Fibroblast of lung (primary cell): Measurements from ENCODE around the gene C1QTNF9B. TPM values are rescaled to one million over a fixed set of nuclear protein-coding genes. Genes with fewer than 3 reads are reported as not detected.

Source experiments
- DNase-seq, 2 donors: peaks; one replicate each; pipeline versions ENCODE4 v3.0.0 to v3.0.0-alpha.2; 2010; ENCODE audit warnings: low read depth in 2 of 2
- H2AFZ ChIP-seq: 2 replicates; pipeline ENCODE4 v1.5.1; 2012; ENCODE audit warnings: low read length, control low read depth, inconsistent platforms
- H3K27ac ChIP-seq: 2 replicates; pipeline ENCODE4 v1.5.1; 2011; ENCODE audit warnings: low read length, control low read depth; ENCODE audit not compliant: insufficient read depth
- H3K27me3 ChIP-seq: 2 replicates; pipeline ENCODE4 v1.5.1; 2011; ENCODE audit warnings: mild to moderate bottlenecking, low read length; ENCODE audit not compliant: control insufficient read depth, insufficient read depth
- H3K36me3 ChIP-seq: 2 replicates; pipeline ENCODE4 v1.5.1; 2011; ENCODE audit warnings: low read length; ENCODE audit not compliant: control insufficient read depth, insufficient read depth
- H3K4me1 ChIP-seq: 2 replicates; pipeline ENCODE4 v1.5.1; 2011; ENCODE audit warnings: low read length; ENCODE audit not compliant: control insufficient read depth, insufficient read depth; ENCODE audit errors: extremely low read depth
- H3K4me2 ChIP-seq: 2 replicates; pipeline ENCODE4 v1.5.1; 2011; ENCODE audit warnings: low read length, control low read depth; ENCODE audit not compliant: insufficient read depth; ENCODE audit errors: extremely low read depth
- H3K4me3 ChIP-seq, 4 experiments: fragments of 200-600 bp in 1 of 4; sonication (generic) in 1 of 4; replicated peaks in 1 of 4; 2 replicates each; pipeline ENCODE4 v1.5.1; 2011 to 2016; ENCODE audit warnings: low read length in 4 of 4, low read depth in 3 of 4, mild to moderate bottlenecking in 3 of 4, control low read depth in 2 of 4, inconsistent platforms in 1 of 4, mixed read lengths in 1 of 4; ENCODE audit not compliant: insufficient read depth in 1 of 4; ENCODE audit errors: control extremely low read depth in 1 of 4
- H3K79me2 ChIP-seq: 2 replicates; pipeline ENCODE4 v1.5.1; 2012; ENCODE audit warnings: mild to moderate bottlenecking, low read length, inconsistent platforms; ENCODE audit not compliant: control insufficient read depth, insufficient read depth
- H3K9ac ChIP-seq: 2 replicates; pipeline ENCODE4 v1.5.1; 2011; ENCODE audit warnings: mild to moderate bottlenecking, low read length, control low read depth; ENCODE audit not compliant: insufficient read depth
- H3K9me3 ChIP-seq: 2 replicates; pipeline ENCODE4 v1.5.1; 2012; ENCODE audit warnings: low read depth, low read length; ENCODE audit not compliant: control insufficient read depth, insufficient read depth
- H4K20me1 ChIP-seq: 2 replicates; pipeline ENCODE4 v1.5.1; 2011; ENCODE audit warnings: low read length; ENCODE audit not compliant: control insufficient read depth, insufficient read depth; ENCODE audit errors: extremely low read depth
- CTCF ChIP-seq, 2 donors: IDR thresholded peaks in 1 of 2; conservative IDR thresholded peaks in 1 of 2; 1 replicate in 1 of 2; 2 replicates in 1 of 2; pipeline ENCODE4 v1.5.1; 2011 to 2012; ENCODE audit warnings: low read length in 2 of 2, control low read depth in 1 of 2, inconsistent platforms in 1 of 2, low read depth in 1 of 2, mild to moderate bottlenecking in 1 of 2
- EZH2 ChIP-seq: IDR thresholded peaks from 2 replicates; pipeline ENCODE4 v1.5.1; 2012; ENCODE audit warnings: low read length, control low read depth, mild to moderate bottlenecking; ENCODE audit errors: missing control alignments
- polyA plus RNA-seq, 2 donors: library from polyadenylated mRNA; depleted of rRNA in 1 of 2; stranded (reverse) in 1 of 2; unstranded in 1 of 2; fragments of >200 nt; gene quantifications; 2 replicates each; pipeline ENCODE4 v1.2.1, GENCODE V29; 2011 to 2012; ENCODE audit warnings: missing spikeins in 1 of 2
- total RNA-seq: library from RNA; depleted of rRNA; stranded (reverse); fragments of >200 nt; gene quantifications from 2 replicates; pipeline ENCODE4 v1.2.1, GENCODE V29; 2014

The C1QTNF9B gene
- total and polyA plus RNA-seq, 2 donors (not counting 1 experiment from before 2014, with no cell fraction given), result 0.83 to 1.1 TPM

GRCh38 chr13:23847497-23847896 is 49.8 kb downstream of the C1QTNF9B start:
- Histone ChIP-seq H3K4me1 (no peaks in the 10 kb centered on the region), H3K27ac (no peak overlapping the region), H3K36me3 (peaks cover 4% of the 10 kb centered on the region), H3K9me3 (no peaks in the 10 kb centered on the region), H4K20me1 (no peaks in the 10 kb centered on the region), H3K4me2 (no peak overlapping the region), H3K27me3 (no peaks in the 10 kb centered on the region), H2AFZ (no peak overlapping the region), H3K9ac (no peak overlapping the region), H3K79me2 (no peaks in the 10 kb centered on the region), H3K4me3 (no peak overlapping the region)
- no peak for TF ChIP-seq EZH2
- TF ChIP-seq CTCF (conservative IDR thresholded peaks at IDR 0.05 in 1 of 2, IDR thresholded peaks at IDR 0.05 in 1 of 2; ENCODE audit: low read depth in 1 of 2, low read length in 2 of 2), result no peak
- DNase-seq, result no peak

- Histone ChIP-seq H3K4me1 (no peaks in the 10 kb centered on the region), H3K4me3 (no peak overlapping the region), H3K27me3 (no peaks in the 10 kb centered on the region), H3K27ac (no peak overlapping the region), H3K36me3 (no peaks in the 10 kb centered on the region), H3K79me2 (no peaks in the 10 kb centered on the region), H2AFZ (no peak overlapping the region), H3K9ac (no peak overlapping the region), H3K9me3 (no peaks in the 10 kb centered on the region), H3K4me2 (no peak overlapping the region), H4K20me1 (no peaks in the 10 kb centered on the region)
- TF ChIP-seq EZH2 (no peak), CTCF (conservative IDR thresholded peaks at IDR 0.05 in 1 of 2, IDR thresholded peaks at IDR 0.05 in 1 of 2; ENCODE audit: low read depth in 1 of 2, low read length in 2 of 2) (no peak)
- DNase-seq, result no peak
These were observed 52.1 kb downstream of the C1QTNF9B start for GRCh38 chr13:23845105-23845725.

- H2AFZ ChIP-seq, result no peak overlapping the region
- no peaks in the 10 kb centered on the region for H3K9me3 ChIP-seq
- H3K36me3 ChIP-seq, result no peaks in the 10 kb centered on the region
- no peak overlapping the region for H3K4me3 ChIP-seq
- H3K27me3 ChIP-seq, result no peaks in the 10 kb centered on the region
- no peak overlapping the region for H3K9ac ChIP-seq
- H3K4me2 ChIP-seq, result no peak overlapping the region
- no peaks in the 10 kb centered on the region for H3K4me1 ChIP-seq
- no peak for TF ChIP-seq CTCF (conservative IDR thresholded peaks at IDR 0.05 in 1 of 2, IDR thresholded peaks at IDR 0.05 in 1 of 2; ENCODE audit: low read depth in 1 of 2, low read length in 2 of 2)
- no peak for TF ChIP-seq EZH2
- DNase-seq, result no peak
- no peaks in the 10 kb centered on the region for H4K20me1 ChIP-seq
- no peak overlapping the region for H3K27ac ChIP-seq
- no peaks in the 10 kb centered on the region for H3K79me2 ChIP-seq
These were observed 53.2 kb downstream of the C1QTNF9B start for GRCh38 chr13:23844132-23844531.
